Upper lobe of right lung (tissue), 1 donor: Measurements from ENCODE around the gene NRL. TPM values are rescaled to one million over a fixed set of nuclear protein-coding genes. Genes with fewer than 3 reads are reported as not detected.
"Not testable (repeated sequence)": the region's sequence is repeated elsewhere in the genome, so short reads cannot be mapped to it uniquely, and the experiment has no call there.

Experiments used
- ATAC-seq: fragments of 200-7000 bp; cut with Tn5 transposase; one replicate; pipeline ENCODE4 v1.9.1; 2020; ENCODE audit warnings: mild to moderate bottlenecking, moderate library complexity
- DNase-seq: peaks from one replicate; pipeline ENCODE4 v3.0.0-alpha.2; 2020
- H3K27ac ChIP-seq: fragments of 200-600 bp; one replicate; pipeline ENCODE4 v1.8.0; 2022
- H3K27me3 ChIP-seq: fragments of 200-600 bp; one replicate; pipeline ENCODE4 v1.8.0; 2022; ENCODE audit warnings: mild to moderate bottlenecking
- H3K36me3 ChIP-seq: fragments of 200-600 bp; one replicate; pipeline ENCODE4 v1.8.0; 2022
- H3K4me1 ChIP-seq: fragments of 200-600 bp; one replicate; pipeline ENCODE4 v1.8.0; 2022
- H3K4me3 ChIP-seq: fragments of 200-600 bp; one replicate; pipeline ENCODE4 v1.8.0; 2022; ENCODE audit warnings: mild to moderate bottlenecking
- H3K9me3 ChIP-seq: fragments of 200-600 bp; one replicate; pipeline ENCODE4 v1.8.0; 2022
- intact Hi-C: fragments of 100-400 bp; cut with DNase I; formaldehyde crosslinking; loops from one replicate; pipeline ENCODE4 v1.11.0; 2022
- total RNA-seq: library from RNA; stranded (reverse); fragmentation: NEBNext Ultra II Directional; extraction: Animal tissue kit (Norgen Biotek cat#: 25700); gene quantifications from one replicate; pipeline ENCODE4 v1.2.1, GENCODE V29; 2021
- TF ChIP-seq, protein P1 (sequence below): fragments of 200-600 bp; IDR thresholded peaks from one replicate; pipeline ENCODE4 v1.8.0; 2022; ENCODE audit warnings: antibody characterized with exemption
- donor health status: DM: no; HTN: yes; CAD: no; lungs with severe emphysema.

NRL gene
- total RNA-seq, 1 donor from 2014 or later = 2.8 TPM

DNA sequence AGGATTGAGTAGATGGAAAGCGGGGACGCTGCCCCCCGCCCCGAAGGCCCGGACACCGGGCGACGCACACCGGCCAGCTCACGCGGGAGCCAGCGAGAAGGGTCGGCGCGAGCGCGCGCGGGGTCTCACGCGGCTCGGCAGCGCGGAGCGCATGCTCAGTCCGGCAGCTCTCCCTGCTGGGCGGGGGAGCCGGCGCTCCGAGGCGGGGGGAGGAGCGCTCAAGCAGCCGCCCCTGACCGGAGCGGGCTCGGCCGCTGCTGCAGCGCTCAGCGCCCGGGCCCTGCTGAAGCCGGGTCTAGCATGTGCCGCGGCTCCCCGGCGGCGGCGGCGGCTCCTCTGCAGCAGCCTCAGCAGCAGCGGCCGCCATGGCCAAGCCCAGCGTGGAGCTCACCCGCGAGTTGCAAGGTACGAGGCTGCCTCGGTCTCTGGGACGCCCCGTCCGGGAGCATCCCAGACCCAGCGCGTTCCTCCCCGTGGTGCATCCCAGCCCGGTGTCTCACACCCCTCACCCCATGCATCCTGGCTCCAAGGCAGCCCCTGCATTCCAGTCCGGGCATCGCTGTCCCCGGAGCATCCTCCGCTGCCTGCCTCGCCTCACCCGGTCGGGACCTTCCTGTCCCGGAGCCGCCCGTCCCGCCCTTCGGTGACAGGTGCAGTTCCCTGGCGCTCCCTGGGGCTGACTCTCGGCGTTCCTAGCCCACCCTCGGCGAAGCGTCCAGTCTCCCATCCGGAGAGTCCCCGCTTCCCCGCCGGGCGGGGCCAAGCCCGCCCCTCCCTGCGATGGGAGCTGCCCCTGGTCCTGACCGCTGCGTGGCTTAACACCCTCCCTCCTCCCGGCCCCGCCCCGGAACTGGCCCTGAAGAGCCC lies 62.7 kb downstream of the NRL start, which contains the start of gene CARMIL3:
Gene CARMIL3 (plus strand): TSS at position 221 of the 867 bp plus-strand sequence. CDS start 145 bp downstream, at position 366.
- H3K27me3 ChIP-seq = no peaks in the 10 kb centered on the region
- no peaks in the 10 kb centered on the region for H3K9me3 ChIP-seq
- peaks cover 14% of the 10 kb centered on the region for H3K4me1 ChIP-seq
- no peak within 1 kb of the TSS for H3K27ac ChIP-seq
- no peaks in the 10 kb centered on the region for H3K36me3 ChIP-seq
- intact Hi-C loops = loop anchor here (10.0 kb wide), 1 partner anchor 53 kb away; no protein-coding TSS in a partner anchor
- H3K4me3 ChIP-seq = peak within 1 kb of the TSS; percentile 71
- TF ChIP-seq, protein P1, sequence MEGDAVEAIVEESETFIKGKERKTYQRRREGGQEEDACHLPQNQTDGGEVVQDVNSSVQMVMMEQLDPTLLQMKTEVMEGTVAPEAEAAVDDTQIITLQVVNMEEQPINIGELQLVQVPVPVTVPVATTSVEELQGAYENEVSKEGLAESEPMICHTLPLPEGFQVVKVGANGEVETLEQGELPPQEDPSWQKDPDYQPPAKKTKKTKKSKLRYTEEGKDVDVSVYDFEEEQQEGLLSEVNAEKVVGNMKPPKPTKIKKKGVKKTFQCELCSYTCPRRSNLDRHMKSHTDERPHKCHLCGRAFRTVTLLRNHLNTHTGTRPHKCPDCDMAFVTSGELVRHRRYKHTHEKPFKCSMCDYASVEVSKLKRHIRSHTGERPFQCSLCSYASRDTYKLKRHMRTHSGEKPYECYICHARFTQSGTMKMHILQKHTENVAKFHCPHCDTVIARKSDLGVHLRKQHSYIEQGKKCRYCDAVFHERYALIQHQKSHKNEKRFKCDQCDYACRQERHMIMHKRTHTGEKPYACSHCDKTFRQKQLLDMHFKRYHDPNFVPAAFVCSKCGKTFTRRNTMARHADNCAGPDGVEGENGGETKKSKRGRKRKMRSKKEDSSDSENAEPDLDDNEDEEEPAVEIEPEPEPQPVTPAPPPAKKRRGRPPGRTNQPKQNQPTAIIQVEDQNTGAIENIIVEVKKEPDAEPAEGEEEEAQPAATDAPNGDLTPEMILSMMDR = no peak
- ATAC-seq = peak; percentile 88
- peak; percentile 89 for DNase-seq

- peak overlapping the region; percentile 71 for H3K4me3 ChIP-seq
- intact Hi-C loops = loop anchor here (10.0 kb wide), 1 partner anchor 54 kb away; no protein-coding TSS in a partner anchor
- TF ChIP-seq, protein P1 = no peak
- peaks cover 14% of the 10 kb centered on the region for H3K4me1 ChIP-seq
- no peaks in the 10 kb centered on the region for H3K27me3 ChIP-seq
- no peaks in the 10 kb centered on the region for H3K9me3 ChIP-seq
- ATAC-seq (peak; percentile 18), DNase-seq (no peak)
- H3K27ac ChIP-seq = no peak overlapping the region
- H3K36me3 ChIP-seq = no peaks in the 10 kb centered on the region
These were observed 63.5 kb downstream of the NRL start for GRCh38 chr14:24051176-24051788.

DNA sequence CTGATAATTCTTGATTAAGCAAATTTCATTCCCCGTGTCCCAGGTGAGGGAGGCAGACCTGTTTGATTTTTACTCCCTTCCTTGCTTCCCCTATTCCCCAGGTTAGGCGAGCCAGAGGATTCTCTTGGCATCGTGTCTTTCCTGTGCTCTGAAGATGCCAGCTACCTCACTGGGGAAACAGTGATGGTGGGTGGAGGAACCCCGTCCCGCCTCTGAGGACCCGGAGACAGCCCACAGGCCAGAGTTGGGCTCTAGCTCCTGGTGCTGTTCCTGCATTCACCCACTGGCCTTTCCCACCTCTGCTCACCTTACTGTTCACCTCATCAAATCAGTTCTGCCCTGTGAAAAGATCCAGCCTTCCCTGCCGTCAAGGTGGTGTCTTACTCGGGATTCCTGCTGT lies 64.0 kb downstream of the NRL start:
- not testable (repeated sequence) for H3K4me3 ChIP-seq, ATAC-seq, H3K27ac ChIP-seq, DNase-seq, H3K9me3 ChIP-seq, H3K36me3 ChIP-seq, H3K27me3 ChIP-seq
- intact Hi-C loops = loop anchor here (10.0 kb wide), 1 partner anchor 54 kb away; no protein-coding TSS in a partner anchor
- peaks cover 14% of the 10 kb centered on the region for H3K4me1 ChIP-seq

- H3K9me3 ChIP-seq, DNase-seq, H3K27ac ChIP-seq, H3K27me3 ChIP-seq, H3K36me3 ChIP-seq, intact Hi-C loops, H3K4me3 ChIP-seq: not testable (repeated sequence)
- peak; percentile 47 for ATAC-seq
- peaks cover 14% of the 10 kb centered on the region for H3K4me1 ChIP-seq
These were observed 65.7 kb downstream of the NRL start for GRCh38 chr14:24049002-24049401.

GRCh38 chr14:24042746-24043145 lies 72.0 kb downstream of the NRL start:
- Histone ChIP-seq H3K9me3 (no peaks in the 10 kb centered on the region), H3K4me3 (no peak overlapping the region), H3K27me3 (no peaks in the 10 kb centered on the region), H3K27ac (no peak overlapping the region), H3K4me1 (no peaks in the 10 kb centered on the region), H3K36me3 (no peaks in the 10 kb centered on the region)
- DNase-seq = no peak
- intact Hi-C loops = no loop called here
- TF ChIP-seq, protein P1 = no peak
- no peak for ATAC-seq

GRCh38 chr14:24040692-24041091 lies 74.1 kb downstream of the NRL start:
- DNase-seq (no peak), ATAC-seq (no peak)
- no peaks in the 10 kb centered on the region for H3K9me3 ChIP-seq
- no peak overlapping the region for H3K27ac ChIP-seq
- intact Hi-C loops = no loop called here
- H3K4me1 ChIP-seq = peaks cover 10% of the 10 kb centered on the region
- TF ChIP-seq, protein P1 = no peak
- H3K4me3 ChIP-seq = no peak overlapping the region
- H3K27me3 ChIP-seq = no peaks in the 10 kb centered on the region
- H3K36me3 ChIP-seq = no peaks in the 10 kb centered on the region
